Brain microvascular endothelial cell (primary cell): ENCODE data around the gene TANC1.

Experiments
- DNase-seq: peaks from one replicate; pipeline ENCODE4 v3.0.0-alpha.2; 2020
- H3K27ac ChIP-seq: fragments of 250-450 bp; sonication (Bioruptor Pico); 2 replicates; pipeline ENCODE4 v1.5.1; 2020; ENCODE audit warnings: mild to moderate bottlenecking, moderate library complexity
- H3K27me3 ChIP-seq: fragments of 250-450 bp; sonication (Bioruptor Pico); replicated peaks from 2 replicates; pipeline ENCODE4 v1.5.1; 2020; ENCODE audit warnings: mild to moderate bottlenecking
- H3K36me3 ChIP-seq: fragments of 250-450 bp; sonication (Bioruptor Pico); replicated peaks from 2 replicates; pipeline ENCODE4 v1.5.1; 2020; ENCODE audit warnings: mild to moderate bottlenecking
- H3K4me3 ChIP-seq: 2 replicates; pipeline ENCODE4 v1.5.1; 2011; ENCODE audit warnings: low read depth, mild to moderate bottlenecking, control low read depth, low read length, moderate library complexity
- in situ Hi-C: cut with HindIII; loops from 2 replicates; pipeline ENCODE4 v1.10.0; 2017; ENCODE audit warnings: low sequenced_read_pairs, low pct_ligation_motif_present
- TF ChIP-seq, protein P1 (sequence below): IDR thresholded peaks from 2 replicates; pipeline ENCODE4 v1.5.1; 2011; ENCODE audit warnings: low read depth, mild to moderate bottlenecking, moderate library complexity, low read length, control low read depth, inconsistent platforms; ENCODE audit errors: missing control alignments

Gene TANC1

DNA sequence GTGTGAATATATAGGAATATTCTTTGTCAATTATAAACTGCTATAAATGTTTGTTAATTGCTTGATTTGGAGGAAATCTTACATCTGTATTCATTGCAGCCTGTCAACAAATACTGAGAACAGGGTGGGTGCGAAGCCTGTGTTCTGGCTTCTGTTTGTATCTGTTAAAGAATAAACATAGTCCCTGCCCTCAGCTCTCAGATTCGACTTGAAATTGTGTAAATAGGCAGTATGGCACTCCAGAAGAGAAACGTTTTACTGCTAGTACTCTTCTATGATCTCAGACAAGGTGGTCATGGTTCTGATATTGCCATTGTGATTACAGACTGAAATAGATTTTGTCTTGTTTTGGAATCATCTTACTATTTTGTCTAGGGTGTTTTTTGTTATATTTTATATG, 92.1 kb downstream of the TANC1 start:
- no peaks in the 10 kb centered on the region for H3K36me3 ChIP-seq
- in situ Hi-C loops = loop anchor here (25.0 kb wide), 1 partner anchor 98 kb away; the partner anchor contains the start of gene TANC1
- H3K4me3 ChIP-seq = no peak overlapping the region
- no peak for DNase-seq
- TF ChIP-seq, protein P1, sequence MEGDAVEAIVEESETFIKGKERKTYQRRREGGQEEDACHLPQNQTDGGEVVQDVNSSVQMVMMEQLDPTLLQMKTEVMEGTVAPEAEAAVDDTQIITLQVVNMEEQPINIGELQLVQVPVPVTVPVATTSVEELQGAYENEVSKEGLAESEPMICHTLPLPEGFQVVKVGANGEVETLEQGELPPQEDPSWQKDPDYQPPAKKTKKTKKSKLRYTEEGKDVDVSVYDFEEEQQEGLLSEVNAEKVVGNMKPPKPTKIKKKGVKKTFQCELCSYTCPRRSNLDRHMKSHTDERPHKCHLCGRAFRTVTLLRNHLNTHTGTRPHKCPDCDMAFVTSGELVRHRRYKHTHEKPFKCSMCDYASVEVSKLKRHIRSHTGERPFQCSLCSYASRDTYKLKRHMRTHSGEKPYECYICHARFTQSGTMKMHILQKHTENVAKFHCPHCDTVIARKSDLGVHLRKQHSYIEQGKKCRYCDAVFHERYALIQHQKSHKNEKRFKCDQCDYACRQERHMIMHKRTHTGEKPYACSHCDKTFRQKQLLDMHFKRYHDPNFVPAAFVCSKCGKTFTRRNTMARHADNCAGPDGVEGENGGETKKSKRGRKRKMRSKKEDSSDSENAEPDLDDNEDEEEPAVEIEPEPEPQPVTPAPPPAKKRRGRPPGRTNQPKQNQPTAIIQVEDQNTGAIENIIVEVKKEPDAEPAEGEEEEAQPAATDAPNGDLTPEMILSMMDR = no peak
- H3K27me3 ChIP-seq = no peaks in the 10 kb centered on the region
- no peak overlapping the region for H3K27ac ChIP-seq

- H3K36me3 ChIP-seq = peaks cover 2% of the 10 kb centered on the region
- no peak overlapping the region for H3K4me3 ChIP-seq
- TF ChIP-seq, protein P1 = no peak
- H3K27me3 ChIP-seq = no peaks in the 10 kb centered on the region
- H3K27ac ChIP-seq = no peak overlapping the region
- in situ Hi-C loops = loop anchor here (25.0 kb wide), 1 partner anchor 101 kb away; the partner anchor contains the start of gene TANC1
- no peak for DNase-seq
These were observed 95.2 kb downstream of the TANC1 start for GRCh38 chr2:159063677-159064076.

DNA sequence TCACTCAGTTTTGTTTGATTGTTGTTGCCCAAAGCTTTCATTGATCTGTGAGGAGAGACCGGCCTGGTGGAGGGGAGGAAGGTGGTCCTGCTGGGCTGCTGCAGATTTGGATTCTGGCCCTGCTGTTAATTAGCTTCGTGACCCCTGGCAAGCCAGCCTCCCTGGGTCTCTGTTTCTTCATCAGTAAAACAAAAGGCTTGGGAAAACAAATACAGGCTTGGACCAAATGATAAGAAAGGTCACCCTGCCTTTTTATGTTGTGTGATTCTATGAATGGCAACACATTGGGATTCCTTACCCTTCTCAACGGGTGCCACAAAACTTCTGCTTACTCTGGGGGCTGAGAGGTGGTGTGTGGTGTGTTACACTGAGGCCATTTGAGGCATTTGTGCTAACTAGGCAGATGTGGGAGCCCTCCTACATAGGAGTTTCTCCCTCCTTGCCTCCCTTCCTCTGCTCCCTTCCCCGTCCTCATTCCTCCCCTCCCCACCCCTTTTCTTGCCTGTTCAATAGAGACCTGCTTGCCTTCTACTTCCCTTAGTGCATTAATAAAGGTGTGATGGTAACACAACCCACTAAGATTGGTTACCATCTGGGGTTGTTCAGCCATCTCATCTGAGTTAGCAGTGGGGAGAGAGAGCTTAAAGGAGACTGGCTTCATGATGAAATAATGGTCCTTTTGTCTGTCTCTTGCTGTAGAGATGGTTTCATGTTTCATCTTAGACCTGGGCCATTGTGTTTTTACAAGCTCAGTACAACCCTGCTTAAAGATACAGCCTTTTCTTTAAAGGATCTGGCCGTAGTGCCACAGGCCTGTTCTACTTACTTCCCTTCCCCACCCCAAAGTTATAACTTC, 96.2 kb downstream of the TANC1 start:
- TF ChIP-seq, protein P1 = no peak
- peak; percentile 43 for DNase-seq
- in situ Hi-C loops = loop anchor here (25.0 kb wide), 1 partner anchor 102 kb away; the partner anchor contains the start of gene TANC1
- Histone ChIP-seq H3K27ac (peak overlapping the region; percentile 42), H3K27me3 (no peaks in the 10 kb centered on the region), H3K4me3 (no peak overlapping the region), H3K36me3 (peaks cover 2% of the 10 kb centered on the region)

GRCh38 chr2:159065313-159065712, 96.9 kb downstream of the TANC1 start:
- no peak for DNase-seq
- peak overlapping the region; percentile 42 for H3K27ac ChIP-seq
- in situ Hi-C loops = loop anchor here (25.0 kb wide), 1 partner anchor 103 kb away; the partner anchor contains the start of gene TANC1
- no peaks in the 10 kb centered on the region for H3K27me3 ChIP-seq
- TF ChIP-seq, protein P1 = no peak
- H3K4me3 ChIP-seq = no peak overlapping the region
- peaks cover 2% of the 10 kb centered on the region for H3K36me3 ChIP-seq

GRCh38 chr2:159065891-159066290, 97.5 kb downstream of the TANC1 start:
- in situ Hi-C loops = loop anchor here (25.0 kb wide), 1 partner anchor 104 kb away; the partner anchor contains the start of gene TANC1
- H3K27me3 ChIP-seq = no peaks in the 10 kb centered on the region
- H3K4me3 ChIP-seq = no peak overlapping the region
- no peak overlapping the region for H3K27ac ChIP-seq
- peaks cover 2% of the 10 kb centered on the region for H3K36me3 ChIP-seq
- TF ChIP-seq, protein P1 = no peak
- DNase-seq = no peak
